GM18502 (cell line): ENCODE results near the gene PRKAG2.

Experiments used
- ATAC-seq: cut with Tn5 transposase; IDR thresholded peaks from one replicate; pipeline ENCODE4 v1.9.1; 2021; ENCODE audit warnings: mild to moderate bottlenecking; ENCODE audit not compliant: unreplicated experiment, poor library complexity

PRKAG2 gene

GRCh38 chr7:151675196-151675920, 201.6 kb downstream of the PRKAG2 start:
- no peak for ATAC-seq

GRCh38 chr7:151674161-151674920, 202.6 kb downstream of the PRKAG2 start:
- no peak for ATAC-seq

GRCh38 chr7:151673216-151673615, 203.7 kb downstream of the PRKAG2 start:
- ATAC-seq: no peak

GRCh38 chr7:151672716-151673115, 204.2 kb downstream of the PRKAG2 start:
- no peak for ATAC-seq

- ATAC-seq: no peak
Observed at GRCh38 chr7:151671514-151671913, 205.4 kb downstream of the PRKAG2 start.

- no peak for ATAC-seq
Observed at GRCh38 chr7:151669762-151670161, 207.2 kb downstream of the PRKAG2 start.

GRCh38 chr7:151666886-151667285, 210.0 kb downstream of the PRKAG2 start:
- no peak for ATAC-seq

GRCh38 chr7:151665368-151665767, 211.5 kb downstream of the PRKAG2 start:
- ATAC-seq: no peak

GRCh38 chr7:151664268-151664667, 212.6 kb downstream of the PRKAG2 start:
- ATAC-seq: no peak

- no peak for ATAC-seq
Observed at GRCh38 chr7:151663382-151664100, 213.4 kb downstream of the PRKAG2 start.

GRCh38 chr7:151662251-151662826, 214.6 kb downstream of the PRKAG2 start:
- no peak for ATAC-seq

- ATAC-seq: no peak
Observed at GRCh38 chr7:151661587-151661986, 215.3 kb downstream of the PRKAG2 start.

GRCh38 chr7:151660141-151660540, 216.8 kb downstream of the PRKAG2 start:
- no peak for ATAC-seq

GRCh38 chr7:151659219-151659618, 217.7 kb downstream of the PRKAG2 start:
- ATAC-seq: no peak

GRCh38 chr7:151658778-151659177, 218.1 kb downstream of the PRKAG2 start:
- ATAC-seq: no peak

GRCh38 chr7:151657173-151657572, 219.7 kb downstream of the PRKAG2 start:
- no peak for ATAC-seq

- ATAC-seq: no peak
Observed at GRCh38 chr7:151655555-151655954, 221.4 kb downstream of the PRKAG2 start.

- no peak for ATAC-seq
Observed at GRCh38 chr7:151652111-151652510, 224.8 kb downstream of the PRKAG2 start.

GRCh38 chr7:151650161-151650560, 226.8 kb downstream of the PRKAG2 start:
- no peak for ATAC-seq

GRCh38 chr7:151648429-151648828, 228.5 kb downstream of the PRKAG2 start:
- no peak for ATAC-seq

GRCh38 chr7:151647874-151648273, 229.0 kb downstream of the PRKAG2 start:
- ATAC-seq: no peak
